GM23338 (cell line): ENCODE measurements around the gene LANCL3. TPM values are rescaled to one million over a fixed set of nuclear protein-coding genes. Genes with fewer than 3 reads are reported as not detected.
A peak's percentile ranks its signal among the peaks of the same experiment; 100 is the strongest.

ENCODE experiments used
- ATAC-seq: fragments of 200-7000 bp; cut with Tn5 transposase; 3 replicates; pipeline ENCODE4 v1.9.1; 2020
- DNase-seq: peaks from one replicate; pipeline ENCODE4 v3.0.0-alpha.2; 2015; ENCODE audit warnings: low spot score
- H2AFZ ChIP-seq: fragments of 200-600 bp; sonication (generic); 2 replicates; pipeline ENCODE4 v1.8.0; 2016; ENCODE audit warnings: antibody characterized with exemption, mild to moderate bottlenecking, moderate library complexity
- H3F3A ChIP-seq: fragments of 200-600 bp; sonication (generic); replicated peaks from 2 replicates; pipeline ENCODE4 v1.8.0; 2017; ENCODE audit warnings: antibody characterized with exemption, mixed run types, low read depth
- H3K27ac ChIP-seq: fragments of 200-600 bp; sonication (generic); 2 replicates; pipeline ENCODE4 v1.6.1; 2016; ENCODE audit warnings: low read depth
- H3K27me3 ChIP-seq: fragments of 200-600 bp; sonication (generic); 2 replicates; pipeline ENCODE4 v1.8.0; 2016; ENCODE audit warnings: mild to moderate bottlenecking, mixed run types, moderate library complexity; ENCODE audit not compliant: insufficient read depth
- H3K36me3 ChIP-seq: fragments of 200-600 bp; sonication (generic); 2 replicates; pipeline ENCODE4 v1.8.0; 2016; ENCODE audit warnings: mild to moderate bottlenecking; ENCODE audit not compliant: insufficient read depth
- H3K4me1 ChIP-seq: fragments of 200-600 bp; sonication (generic); 2 replicates; pipeline ENCODE4 v1.8.0; 2016; ENCODE audit warnings: mild to moderate bottlenecking, moderate library complexity; ENCODE audit not compliant: insufficient read depth
- H3K4me2 ChIP-seq: fragments of 200-600 bp; sonication (generic); 2 replicates; pipeline ENCODE4 v1.7.1; 2017; ENCODE audit warnings: mixed run types
- H3K4me3 ChIP-seq: fragments of 200-600 bp; sonication (generic); 2 replicates; pipeline ENCODE4 v1.6.1; 2016; ENCODE audit warnings: mixed run types
- H3K79me2 ChIP-seq: fragments of 200-600 bp; sonication (generic); replicated peaks from 2 replicates; pipeline ENCODE4 v1.8.0; 2017; ENCODE audit warnings: mild to moderate bottlenecking; ENCODE audit not compliant: insufficient read depth
- H3K9me2 ChIP-seq: fragments of 200-600 bp; sonication (generic); 2 replicates; pipeline ENCODE4 v1.8.0; 2017; ENCODE audit not compliant: insufficient read depth
- H4K20me1 ChIP-seq: fragments of 200-600 bp; sonication (generic); replicated peaks from 2 replicates; pipeline ENCODE4 v1.8.0; 2017; ENCODE audit warnings: mild to moderate bottlenecking; ENCODE audit not compliant: insufficient read depth
- H3K27ac Mint-ChIP-seq: 2 replicates; pipeline ENCODE4 v1.8.0; 2020; ENCODE audit warnings: inconsistent platforms, mild to moderate bottlenecking, moderate library complexity, mixed read lengths
- H3K27me3 Mint-ChIP-seq: 3 replicates; pipeline ENCODE4 v1.8.0; 2022; ENCODE audit warnings: low read depth, mild to moderate bottlenecking, moderate library complexity, mixed read lengths, inconsistent platforms; ENCODE audit not compliant: insufficient read depth, poor library complexity
- H3K36me3 Mint-ChIP-seq: 3 replicates; pipeline ENCODE4 v1.8.0; 2021; ENCODE audit warnings: low read depth, mild to moderate bottlenecking, inconsistent platforms, moderate library complexity, mixed read lengths
- H3K4me1 Mint-ChIP-seq: 3 replicates; pipeline ENCODE4 v1.8.0; 2020; ENCODE audit warnings: mild to moderate bottlenecking, inconsistent platforms, mixed read lengths
- H3K4me3 Mint-ChIP-seq: 3 replicates; pipeline ENCODE4 v1.8.0; 2021; ENCODE audit warnings: moderate library complexity, mild to moderate bottlenecking, inconsistent platforms, mixed read lengths
- H3K9me3 Mint-ChIP-seq: 3 replicates; pipeline ENCODE4 v1.8.0; 2020; ENCODE audit warnings: moderate library complexity, mild to moderate bottlenecking, inconsistent platforms, mixed read lengths
- ETS1 ChIP-seq: IDR thresholded peaks from 2 replicates; pipeline ENCODE4 v1.6.1; 2016; ENCODE audit warnings: antibody characterized with exemption
- EZH2 ChIP-seq: fragments of 200-600 bp; sonication (generic); IDR thresholded peaks from one replicate; pipeline ENCODE4 v1.8.0; 2017; ENCODE audit warnings: antibody characterized with exemption, mild to moderate bottlenecking, low read depth; ENCODE audit not compliant: unreplicated experiment
- JUNB ChIP-seq: IDR thresholded peaks from one replicate; pipeline ENCODE4 v1.6.1; 2016; ENCODE audit warnings: antibody characterized with exemption; ENCODE audit not compliant: unreplicated experiment
- NANOG ChIP-seq: IDR thresholded peaks from 2 replicates; pipeline ENCODE4 v1.6.1; 2016; ENCODE audit warnings: antibody characterized with exemption, borderline replicate concordance
- STAT1 ChIP-seq: IDR thresholded peaks from one replicate; pipeline ENCODE4 v1.6.1; 2016; ENCODE audit warnings: antibody characterized with exemption; ENCODE audit not compliant: unreplicated experiment
- ZNF114 ChIP-seq: fragments of 250-450 bp; sonication (Bioruptor Pico); IDR thresholded peaks from 2 replicates; pipeline ENCODE4 v1.5.0; 2020; ENCODE audit warnings: mild to moderate bottlenecking, moderate library complexity
- ZNF331 ChIP-seq: fragments of 250-450 bp; sonication (Bioruptor Pico); IDR thresholded peaks from 2 replicates; pipeline ENCODE4 v1.5.0; 2020; ENCODE audit warnings: low read depth, mild to moderate bottlenecking, moderate library complexity
- ZNF462 ChIP-seq: fragments of 250-450 bp; sonication (Bioruptor Pico); IDR thresholded peaks from 2 replicates; pipeline ENCODE4 v1.5.0; 2020; ENCODE audit warnings: mild to moderate bottlenecking, moderate library complexity
- polyA plus RNA-seq: library from polyadenylated mRNA; unstranded; fragments of >200 nt; fragmentation: Nextera tagmentation; extraction: Ambion mirVana; gene quantifications from 2 replicates; pipeline ENCODE4 v1.2.1, GENCODE V29; 2016
- total RNA-seq: library from RNA; depleted of rRNA; stranded (reverse); fragments of >200 nt; shearing (Covaris generic); gene quantifications from 2 replicates; pipeline ENCODE4 v1.2.3, GENCODE V29; 2014

Gene LANCL3
- total and polyA plus RNA-seq, 2 experiments from 2014 or later = 0.11 to 1.8 TPM

GRCh38 chrX:37607243-37607642 lies 35.8 kb downstream of the LANCL3 start:
- H3K27ac ChIP-seq = no peak overlapping the region
- Mint-ChIP-seq H3K4me3 (no peak overlapping the region), H3K27me3 (peaks cover 2% of the 10 kb centered on the region), H3K27ac (no peak overlapping the region), H3K36me3 (no peaks in the 10 kb centered on the region), H3K4me1 (peaks cover 21% of the 10 kb centered on the region; the same call in 2 of the 3 replicates), H3K9me3 (no peaks in the 10 kb centered on the region)
- H3K79me2 ChIP-seq = no peaks in the 10 kb centered on the region
- H2AFZ ChIP-seq = no peak overlapping the region
- no peaks in the 10 kb centered on the region for H4K20me1 ChIP-seq
- H3K4me2 ChIP-seq = peak overlapping the region; percentile 58; the same call in 1 of the 2 replicates
- H3K4me1 ChIP-seq = peaks cover 6% of the 10 kb centered on the region; the same call in 1 of the 2 replicates
- H3K27me3 ChIP-seq = no peaks in the 10 kb centered on the region
- DNase-seq = no peak
- H3K9me2 ChIP-seq = no peaks in the 10 kb centered on the region
- no peaks in the 10 kb centered on the region for H3F3A ChIP-seq
- TF ChIP-seq ZNF331 (CRISPR knock-in tag) (no peak), ZNF114 (no peak), ZNF462 (no peak), STAT1 (no peak), EZH2 (no peak), JUNB (no peak), NANOG (no peak), ETS1 (no peak)
- ATAC-seq = no peak
- no peaks in the 10 kb centered on the region for H3K36me3 ChIP-seq
- H3K4me3 ChIP-seq = no peak overlapping the region
